ENCODE measurements around the gene C2orf81. TPM values are rescaled to one million over a fixed set of nuclear protein-coding genes. Genes with fewer than 3 reads are reported as not detected.

C2orf81 gene
- total and polyA plus RNA-seq, 10 of the 15 experiments (the other 5 are each of a cell fraction or from before 2014, with no cell fraction given) = 0.10 to 9.8 (median 2.7) TPM

DNA sequence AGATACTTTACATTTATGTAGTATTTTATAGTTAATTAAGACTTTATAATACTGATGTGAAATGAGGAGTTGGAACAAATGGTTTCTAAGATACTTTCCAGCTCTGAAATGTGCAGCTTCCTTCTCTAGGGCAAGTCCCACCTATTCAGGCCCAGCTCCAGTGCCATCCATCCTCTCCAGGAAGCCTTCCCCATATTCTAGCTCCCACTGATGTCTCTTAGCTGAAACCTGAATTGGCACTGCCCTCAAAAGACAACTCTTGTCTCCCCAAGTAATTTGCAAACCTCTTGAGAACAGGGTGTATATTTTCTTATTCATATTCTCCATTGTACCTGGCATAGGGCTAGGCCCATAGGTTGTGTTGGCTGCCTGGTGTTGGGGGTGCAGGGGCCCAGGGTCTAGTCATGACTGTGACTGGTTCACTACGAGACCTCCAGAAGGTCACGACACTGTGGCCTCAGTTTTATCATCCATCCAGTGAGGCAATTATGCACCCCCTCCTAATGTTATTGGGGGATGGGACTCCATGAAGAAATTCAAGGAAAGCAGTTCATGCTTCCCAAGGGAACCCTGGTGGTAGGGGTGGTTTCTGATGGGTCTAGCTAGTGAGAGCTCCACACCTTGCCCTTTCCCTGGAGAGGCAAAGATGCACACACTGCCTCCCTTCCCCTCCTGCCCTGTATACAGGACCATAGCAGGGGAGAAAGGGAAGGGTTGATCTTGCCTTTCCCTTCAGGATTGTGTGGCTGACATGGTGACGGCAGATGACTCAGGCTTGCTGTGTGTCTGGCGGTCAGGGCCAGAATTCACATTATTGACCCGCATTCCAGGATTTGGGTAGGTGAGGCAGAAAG lies 2.9 kb upstream of the C2orf81 start:
- Histone ChIP-seq H4K20me1 (ENCODE audit: control insufficient read depth, insufficient read depth) (no peaks in the 10 kb centered on the region), H3K27me3 (replicated peaks in 1 of 2; ENCODE audit: control insufficient read depth in 2 of 2, insufficient read depth in 2 of 2, low read length in 1 of 2) (no peaks in the 10 kb centered on the region), H3K4me2 (ENCODE audit: control insufficient read depth, insufficient read depth) (no peak overlapping the region), H2AFZ (ENCODE audit: control insufficient read depth, low read depth, low read length) (no peak overlapping the region), H3K27ac (ENCODE audit: control insufficient read depth, insufficient read depth) (no peak overlapping the region), H3K4me1 (ENCODE audit: control insufficient read depth, insufficient read depth, low read length) (peaks cover 18% of the 10 kb centered on the region), H3K9ac (ENCODE audit: control insufficient read depth, insufficient read depth, low read length) (no peak overlapping the region), H3K36me3 (ENCODE audit: control insufficient read depth in 2 of 2, insufficient read depth in 2 of 2, low read length in 1 of 2) (peaks cover 0 to 12% of the 10 kb centered on the region in 2 experiments; a peak in 1 of 4 replicates), H3K9me3 (replicated peaks; ENCODE audit: control insufficient read depth, insufficient read depth, low read length) (no peaks in the 10 kb centered on the region), H3K79me2 (ENCODE audit: control insufficient read depth, insufficient read depth, low read length) (peaks cover 9% of the 10 kb centered on the region), H3K4me3 (no peak overlapping the region)
- intact Hi-C loops (cut with micrococcal nuclease; ENCODE audit: unreplicated experiment) (no loop called here), in situ Hi-C loops (cut with MboI) (no loop called here)
- WGBS (ENCODE audit: insufficient coverage, insufficient replicate concordance, low lambda C conversion rate, missing lambda C conversion rate) = 88% methylated on average over 5 of the region's 5 CpGs
- RAD21 ChIA-PET (ENCODE audit: unreplicated experiment) = interaction anchor here (0.6 kb wide), 1 partner anchor 30 kb away, joined by 3 read pairs; no protein-coding TSS in a partner anchor
- POLR2A ChIA-PET = interaction anchor here (0.6 to 0.9 kb wide), 4 partner anchors 14 to 50 kb away, joined by 3 read pairs; no protein-coding TSS in a partner anchor
- SMC1A ChIA-PET (ENCODE audit: uncharacterized antibody, unreplicated experiment) = interaction anchor here (0.9 to 1.2 kb wide), 2 partner anchors 15 to 32 kb away, joined by 3 read pairs; no protein-coding TSS in a partner anchor
- no peak for FAIRE-seq
- CTCF ChIA-PET = interaction anchor here (0.6 kb wide), 1 partner anchor 42 kb away, joined by 4 read pairs; no protein-coding TSS in a partner anchor
- no peak for DNase-seq (ENCODE audit: low read depth, low spot score)
- BruUV-seq (replicated peaks) = no TSS peak
- no peak for ATAC-seq
- TF ChIP-seq, protein P1, sequence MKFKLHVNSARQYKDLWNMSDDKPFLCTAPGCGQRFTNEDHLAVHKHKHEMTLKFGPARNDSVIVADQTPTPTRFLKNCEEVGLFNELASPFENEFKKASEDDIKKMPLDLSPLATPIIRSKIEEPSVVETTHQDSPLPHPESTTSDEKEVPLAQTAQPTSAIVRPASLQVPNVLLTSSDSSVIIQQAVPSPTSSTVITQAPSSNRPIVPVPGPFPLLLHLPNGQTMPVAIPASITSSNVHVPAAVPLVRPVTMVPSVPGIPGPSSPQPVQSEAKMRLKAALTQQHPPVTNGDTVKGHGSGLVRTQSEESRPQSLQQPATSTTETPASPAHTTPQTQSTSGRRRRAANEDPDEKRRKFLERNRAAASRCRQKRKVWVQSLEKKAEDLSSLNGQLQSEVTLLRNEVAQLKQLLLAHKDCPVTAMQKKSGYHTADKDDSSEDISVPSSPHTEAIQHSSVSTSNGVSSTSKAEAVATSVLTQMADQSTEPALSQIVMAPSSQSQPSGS (IDR thresholded peaks at IDR 0.05; ENCODE audit: low read length) = no peak
- TF ChIP-seq, protein P2, sequence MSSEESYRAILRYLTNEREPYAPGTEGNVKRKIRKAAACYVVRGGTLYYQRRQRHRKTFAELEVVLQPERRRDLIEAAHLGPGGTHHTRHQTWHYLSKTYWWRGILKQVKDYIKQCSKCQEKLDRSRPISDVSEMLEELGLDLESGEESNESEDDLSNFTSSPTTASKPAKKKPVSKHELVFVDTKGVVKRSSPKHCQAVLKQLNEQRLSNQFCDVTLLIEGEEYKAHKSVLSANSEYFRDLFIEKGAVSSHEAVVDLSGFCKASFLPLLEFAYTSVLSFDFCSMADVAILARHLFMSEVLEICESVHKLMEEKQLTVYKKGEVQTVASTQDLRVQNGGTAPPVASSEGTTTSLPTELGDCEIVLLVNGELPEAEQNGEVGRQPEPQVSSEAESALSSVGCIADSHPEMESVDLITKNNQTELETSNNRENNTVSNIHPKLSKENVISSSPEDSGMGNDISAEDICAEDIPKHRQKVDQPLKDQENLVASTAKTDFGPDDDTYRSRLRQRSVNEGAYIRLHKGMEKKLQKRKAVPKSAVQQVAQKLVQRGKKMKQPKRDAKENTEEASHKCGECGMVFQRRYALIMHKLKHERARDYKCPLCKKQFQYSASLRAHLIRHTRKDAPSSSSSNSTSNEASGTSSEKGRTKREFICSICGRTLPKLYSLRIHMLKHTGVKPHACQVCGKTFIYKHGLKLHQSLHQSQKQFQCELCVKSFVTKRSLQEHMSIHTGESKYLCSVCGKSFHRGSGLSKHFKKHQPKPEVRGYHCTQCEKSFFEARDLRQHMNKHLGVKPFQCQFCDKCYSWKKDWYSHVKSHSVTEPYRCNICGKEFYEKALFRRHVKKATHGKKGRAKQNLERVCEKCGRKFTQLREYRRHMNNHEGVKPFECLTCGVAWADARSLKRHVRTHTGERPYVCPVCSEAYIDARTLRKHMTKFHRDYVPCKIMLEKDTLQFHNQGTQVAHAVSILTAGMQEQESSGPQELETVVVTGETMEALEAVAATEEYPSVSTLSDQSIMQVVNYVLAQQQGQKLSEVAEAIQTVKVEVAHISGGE (CRISPR knock-in tag; IDR thresholded peaks at IDR 0.05) = no peak
- TF ChIP-seq FOXK2 (IDR thresholded peaks at IDR 0.05) = no peak
- no peak for TF ChIP-seq ZNF207 (IDR thresholded peaks at IDR 0.05; ENCODE audit: borderline replicate concordance)
- TF ChIP-seq ZNF24 (IDR thresholded peaks at IDR 0.05) = no peak
- no peak for TF ChIP-seq PAX8 (IDR thresholded peaks at IDR 0.05)
- TF ChIP-seq TCF3 (IDR thresholded peaks at IDR 0.05; ENCODE audit: borderline replicate concordance, insufficient read depth, low read depth, low read length) = no peak
- TF ChIP-seq RUNX3 (IDR thresholded peaks at IDR 0.05; ENCODE audit: low read length) = no peak
- TF ChIP-seq EZH2 (IDR thresholded peaks at IDR 0.05; ENCODE audit: borderline replicate concordance, control insufficient read depth, low read depth, low read length) = no peak
- TF ChIP-seq WRNIP1 (IDR thresholded peaks at IDR 0.05; ENCODE audit: borderline replicate concordance, low read depth, low read length) = no peak
- no peak for TF ChIP-seq E2F8 (IDR thresholded peaks at IDR 0.05; ENCODE audit: low read depth, partially characterized antibody)
- TF ChIP-seq CREB1 (IDR thresholded peaks at IDR 0.05; ENCODE audit: low read depth) = no peak
- TF ChIP-seq SMC3 (IDR thresholded peaks at IDR 0.05; ENCODE audit: borderline replicate concordance, low read length) = no peak
